ENCODE data around the gene KCNJ16. TPM values are rescaled to one million over a fixed set of nuclear protein-coding genes. Genes with fewer than 3 reads are reported as not detected.

The KCNJ16 gene
- total and polyA plus RNA-seq, 9 of the 15 experiments (the other 6 are each of a cell fraction or from before 2014, with no cell fraction given): 0.01 to 0.75 (median 0.07) TPM; not detected in 4

GRCh38 chr17:70078549-70078948 lies 3.5 kb downstream of the KCNJ16 start:
- ATAC-seq: no peak
- Histone ChIP-seq H3K9me1 (ENCODE audit: control insufficient read depth, insufficient read depth, low read length) (no peaks in the 10 kb centered on the region), H4K20me1 (replicated peaks; ENCODE audit: control insufficient read depth, insufficient read depth, low read length) (0 out of 2 replicates have a peak, but pooled peaks cover 3% of the 10 kb centered on the region), H3K4me2 (ENCODE audit: insufficient read depth, low read length) (no peak overlapping the region), H3K4me1 (replicated peaks in 1 of 2; ENCODE audit: control insufficient read depth in 2 of 2, insufficient read depth in 2 of 2, low read length in 2 of 2) (no peaks in the 10 kb centered on the region; a peak in 1 of 5 replicates), H2AFZ (ENCODE audit: low read depth, low read length) (no peak overlapping the region), H3K4me3 (no peak overlapping the region), H3K36me3 (ENCODE audit: control insufficient read depth, insufficient read depth, low read length) (no peaks in the 10 kb centered on the region; the same call in 2 of the 3 replicates), H3K27me3 (ENCODE audit: control insufficient read depth in 2 of 2, insufficient read depth in 2 of 2, low read length in 2 of 2) (no peaks in the 10 kb centered on the region), H3K27ac (ENCODE audit: extremely low read depth, low read depth, low read length) (no peak overlapping the region), H3K9me3 (replicated peaks; ENCODE audit: control insufficient read depth, insufficient read depth, low read depth, low read length) (no peaks in the 10 kb centered on the region), H3K9ac (ENCODE audit: insufficient read depth in 1 of 2, low read depth in 2 of 2, low read length in 2 of 2) (no peak overlapping the region), H3K79me2 (ENCODE audit: control insufficient read depth, insufficient read depth, low read length) (0 out of 3 replicates have a peak, but pooled peaks cover 3% of the 10 kb centered on the region)
- no TSS peak for BruUV-seq (replicated peaks)
- DNase-seq (ENCODE audit: extremely low read depth in 1 of 4, low spot score in 3 of 4): no peak
- intact Hi-C loops (cut with micrococcal nuclease): no loop called here
- 31% methylated on average over 3 of the region's 4 CpGs for WGBS (ENCODE audit: insufficient coverage, low coverage, missing lambda C conversion rate)
- TF ChIP-seq ZNF512 (tag; IDR thresholded peaks at IDR 0.05): no peak
- TF ChIP-seq ETV6 (IDR thresholded peaks at IDR 0.05; ENCODE audit: borderline replicate concordance in 1 of 2, low read depth in 2 of 2, low read length in 1 of 2): no peak
- TF ChIP-seq ETV6 (CRISPR knock-in tag; IDR thresholded peaks at IDR 0.05; ENCODE audit: borderline replicate concordance): no peak
- TF ChIP-seq SAP30 (IDR thresholded peaks at IDR 0.05; ENCODE audit: borderline replicate concordance, insufficient read depth, low read depth, low read length, poor library complexity, severe bottlenecking): no peak
- no peak for TF ChIP-seq USF1 (CRISPR knock-in tag; IDR thresholded peaks at IDR 0.05)
- ChIA-PET POLR2A (no interaction called here), CTCF (ENCODE audit: low intra/inter-chr PET ratio) (no interaction called here)
- in situ Hi-C loops (cut with MboI): no loop called here
- FAIRE-seq: no peak
